Fibroblast of skin of left biceps (primary cell): Measurements from ENCODE around the gene ROMO1.
"Not testable (repeated sequence)": the region's sequence is repeated elsewhere in the genome, so short reads cannot be mapped to it uniquely, and the experiment has no call there.

Experiments
- DNase-seq, 2 experiments: peaks; one replicate each; pipeline ENCODE4 v3.0.0-alpha.2; 2013; ENCODE audit warnings: low read depth in 2 of 2

The ROMO1 gene

DNA sequence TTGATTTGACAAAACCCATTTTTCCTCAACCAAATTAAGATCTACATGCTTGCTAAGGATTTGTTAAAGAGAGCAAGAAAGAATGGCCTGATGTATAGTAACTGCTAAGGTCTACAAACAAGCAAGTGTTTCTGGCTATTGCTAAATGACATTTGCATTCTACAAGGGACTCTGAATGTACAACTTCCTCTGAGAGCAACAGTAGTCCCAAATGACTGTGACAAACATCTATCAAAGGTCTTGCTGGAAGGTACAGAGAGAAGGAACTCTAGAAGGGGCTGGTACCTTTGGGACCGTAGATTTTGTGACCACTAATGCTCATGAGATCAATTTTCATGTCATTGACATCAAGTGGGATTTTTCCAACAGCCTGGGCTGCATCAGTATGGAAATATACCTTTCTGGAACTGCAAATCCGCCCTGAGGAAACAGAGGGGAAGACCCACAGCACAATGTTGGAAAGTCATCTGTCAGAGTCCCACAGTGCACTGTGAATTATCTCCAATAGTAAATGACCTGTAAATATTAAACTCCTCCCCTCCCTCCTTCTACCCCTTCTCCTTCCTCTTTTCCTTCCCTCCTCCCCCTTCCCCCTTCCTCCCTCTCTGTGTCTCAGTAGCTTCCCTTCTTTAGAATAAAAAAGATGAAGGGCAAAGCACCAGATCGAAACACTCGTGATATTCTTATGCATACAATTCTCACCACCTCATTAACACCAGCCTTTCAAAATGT, 18.6 kb upstream of the ROMO1 start:
- DNase-seq = no peak

DNA sequence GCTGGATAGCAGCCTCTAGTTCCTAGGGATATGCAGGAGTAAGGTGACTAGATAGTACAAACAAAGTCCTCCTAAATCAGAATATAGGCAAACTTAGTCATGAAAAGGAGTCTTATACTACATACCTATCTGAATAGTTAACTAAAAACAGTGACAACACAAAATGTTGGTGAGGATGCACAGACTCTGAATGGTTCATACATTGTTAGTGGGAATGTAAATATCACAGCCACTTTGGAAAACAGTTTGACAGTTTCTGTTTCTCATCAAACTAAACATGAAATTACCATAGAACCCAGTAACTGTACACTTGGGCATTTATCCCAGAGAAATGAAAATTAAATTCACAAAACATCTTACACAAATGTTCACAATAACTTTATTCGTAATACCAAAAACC, 17.2 kb upstream of the ROMO1 start:
- no peak for DNase-seq

DNA sequence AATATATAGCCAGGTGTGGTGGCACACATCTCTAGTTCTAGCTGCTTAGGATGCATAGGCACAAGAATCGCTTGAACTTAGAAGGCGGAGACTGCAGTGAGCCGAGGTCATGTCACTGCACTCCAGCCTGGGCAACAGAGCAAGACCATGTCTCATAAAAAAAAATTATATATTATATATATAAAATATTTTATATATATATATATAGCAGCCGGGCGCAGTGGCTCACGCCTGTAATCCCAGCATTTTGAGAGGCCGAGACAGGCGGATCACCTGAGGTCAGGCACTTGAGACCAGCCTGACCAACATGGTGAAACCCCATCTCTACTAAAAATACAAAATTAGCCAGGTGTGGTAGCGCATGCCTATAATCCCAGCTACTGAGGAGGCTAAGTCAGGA, 13.8 kb upstream of the ROMO1 start:
- not testable (repeated sequence) for DNase-seq

- DNase-seq = not testable (repeated sequence)
Observed at GRCh38 chr20:35686872-35687271, 12.3 kb upstream of the ROMO1 start.

DNA sequence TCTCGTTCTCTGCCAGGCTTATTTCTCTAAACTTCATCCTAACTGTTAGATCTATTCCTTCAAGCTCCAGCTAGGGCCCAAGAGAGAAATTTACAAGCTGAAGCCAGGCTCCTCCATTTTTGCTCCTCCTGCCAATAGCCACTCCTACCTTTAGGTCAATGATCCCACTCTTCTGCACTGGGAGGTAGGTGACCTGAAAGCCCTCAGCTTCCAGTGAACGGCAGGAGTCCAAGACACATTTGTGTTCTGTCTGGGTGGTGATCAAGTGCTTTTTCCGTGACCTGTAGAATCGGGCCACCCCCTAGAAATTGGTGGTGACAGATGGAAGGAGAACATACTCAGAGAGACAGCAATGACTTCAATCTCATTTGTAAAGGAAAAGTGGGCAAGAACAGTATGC, 8.9 kb upstream of the ROMO1 start:
- DNase-seq = no peak

DNA sequence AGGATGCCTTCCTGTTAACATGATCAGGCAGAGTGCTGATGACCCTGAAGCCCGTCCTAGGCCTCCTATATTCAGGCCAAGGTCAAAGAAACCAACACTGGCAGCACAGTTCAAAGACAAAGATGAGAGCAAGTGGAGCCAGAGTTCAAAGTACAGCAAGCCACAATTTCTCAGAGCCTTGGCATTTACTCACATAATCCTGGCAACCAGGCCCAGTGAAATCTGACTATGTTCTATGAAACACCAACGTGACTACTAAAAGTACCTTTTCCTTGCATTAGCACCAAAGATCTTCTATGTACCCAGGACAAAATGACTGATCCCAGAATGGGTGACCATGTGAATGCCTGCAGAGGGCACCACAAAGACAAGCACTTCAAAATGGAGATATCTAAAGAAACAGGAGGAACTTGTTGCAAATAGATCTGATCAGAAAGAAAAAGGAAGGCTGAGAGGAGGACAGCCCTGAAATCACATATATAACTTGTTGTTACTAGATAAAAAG, 3.9 kb upstream of the ROMO1 start:
- DNase-seq = no peak

DNA sequence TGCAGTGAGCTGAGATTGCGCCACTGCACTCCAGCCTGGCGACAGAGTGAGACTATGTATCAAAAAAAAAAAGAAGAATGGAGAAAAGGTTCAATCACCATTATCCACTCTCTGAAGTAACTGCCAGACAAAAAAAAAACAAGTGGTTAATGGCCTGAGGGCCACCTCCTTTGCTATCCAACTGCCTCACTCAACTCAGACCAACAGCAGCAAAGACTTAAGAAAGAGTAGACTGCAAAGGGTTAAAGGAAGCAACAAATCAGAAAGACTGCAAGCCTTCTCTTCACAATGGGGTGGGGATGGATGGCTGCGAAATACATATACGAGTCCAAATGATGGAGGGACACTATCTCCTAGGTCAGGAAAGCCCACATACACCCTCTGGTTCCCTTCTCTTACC, 3.2 kb upstream of the ROMO1 start:
- no peak for DNase-seq

- DNase-seq = no peak
Observed at GRCh38 chr20:35697696-35698297, 1.4 kb upstream of the ROMO1 start.

- DNase-seq = no peak
Observed at GRCh38 chr20:35698298-35699126, 693 bp upstream of the ROMO1 start.

- DNase-seq = no peak
Observed at GRCh38 chr20:35699957-35700624, 886 bp downstream of the ROMO1 start.

- DNase-seq = no peak
Observed at GRCh38 chr20:35700625-35701148, 1.5 kb downstream of the ROMO1 start.

DNA sequence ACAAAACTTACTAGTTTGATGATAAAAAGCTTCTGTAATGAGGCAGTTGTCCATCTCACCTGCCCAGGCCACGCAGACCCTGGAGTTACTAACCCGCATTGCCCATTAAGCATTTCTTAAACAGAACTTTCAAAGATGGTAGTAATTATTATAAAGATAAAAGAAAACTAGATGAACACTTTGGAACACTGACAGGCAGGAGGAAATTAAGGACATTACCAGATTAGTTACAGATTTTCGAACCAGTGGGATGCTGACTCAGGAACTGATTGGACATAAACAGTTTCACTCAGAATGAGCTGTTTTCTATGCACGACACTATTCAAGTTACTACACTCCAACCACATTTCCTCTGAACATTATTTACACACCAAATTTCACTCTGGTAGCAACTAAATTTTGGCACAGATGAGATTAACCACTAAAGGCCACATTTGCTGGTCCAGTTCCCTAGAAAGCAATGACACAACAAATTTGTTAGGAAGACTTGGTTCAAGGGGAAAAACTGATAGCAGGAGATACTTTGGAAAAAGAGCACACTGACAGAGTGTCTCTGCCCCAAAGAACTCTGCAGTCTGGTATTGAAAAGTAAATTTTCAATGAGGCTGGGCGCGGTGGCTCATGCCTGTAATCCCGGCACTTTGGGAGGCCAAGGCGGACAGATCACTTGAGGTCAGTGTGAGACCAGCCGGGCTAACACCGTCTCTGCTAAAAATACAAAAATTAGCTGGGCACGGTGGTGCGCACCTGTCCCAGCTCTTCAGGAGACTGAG, 3.0 kb downstream of the ROMO1 start:
- peak; percentile 39 to 42 for DNase-seq

- no peak for DNase-seq
Observed at GRCh38 chr20:35702824-35703695, 3.9 kb downstream of the ROMO1 start.

DNA sequence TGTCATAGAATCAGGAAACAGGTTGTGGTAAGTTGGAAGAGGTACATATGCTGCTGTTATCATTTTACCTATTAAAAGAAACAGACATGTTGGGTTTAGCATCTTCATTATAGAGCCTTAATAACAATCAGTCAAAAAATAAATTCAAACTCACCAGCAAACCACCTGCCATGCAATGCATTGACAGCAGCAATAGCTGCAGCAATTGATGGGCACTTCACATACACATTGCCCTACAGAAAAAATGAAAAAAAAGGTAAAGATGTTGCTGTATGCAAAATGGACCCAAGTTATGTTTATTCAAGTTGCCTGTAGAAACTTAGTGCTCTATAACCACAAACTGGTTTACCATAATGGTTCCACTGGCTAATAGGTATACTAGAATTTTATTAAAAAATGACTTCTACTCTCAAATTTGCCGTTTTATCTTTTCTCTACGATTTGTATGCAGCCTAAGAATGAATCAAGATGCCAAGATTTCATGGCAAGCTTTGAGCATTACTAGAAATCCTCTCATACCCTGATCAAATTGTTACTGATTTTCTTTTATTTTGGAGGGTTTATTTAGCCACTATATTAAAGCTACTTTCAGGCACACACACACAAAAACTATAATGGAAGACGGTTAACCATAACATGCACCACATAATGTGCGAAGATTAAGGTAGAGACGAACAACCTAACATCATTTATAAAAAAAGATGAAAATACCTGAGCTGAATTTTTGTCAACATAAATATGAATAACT, 5.5 kb downstream of the ROMO1 start:
- no peak for DNase-seq

DNA sequence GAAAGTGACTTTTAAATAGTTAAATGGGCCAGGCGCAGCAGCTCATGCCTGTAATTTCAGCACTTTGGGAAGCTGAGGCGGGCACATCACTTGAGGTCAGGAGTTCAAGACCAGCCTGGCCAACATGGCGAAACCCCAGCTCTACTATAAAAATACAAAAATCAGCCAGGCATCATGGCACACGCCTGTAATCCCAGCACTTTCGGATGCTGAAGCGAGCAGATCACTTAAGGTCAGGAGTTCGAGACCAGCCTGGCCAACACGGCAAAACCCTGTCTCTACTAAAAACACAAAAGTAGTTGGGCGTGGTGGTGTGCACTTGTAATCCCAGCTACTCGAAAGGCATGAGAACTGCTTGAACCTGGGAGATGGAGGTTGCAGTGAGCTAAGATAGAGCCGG, 6.7 kb downstream of the ROMO1 start:
- DNase-seq = not testable (repeated sequence)

GRCh38 chr20:35706591-35707529, 7.7 kb downstream of the ROMO1 start:
- not testable (repeated sequence) for DNase-seq

GRCh38 chr20:35708502-35708901, 9.3 kb downstream of the ROMO1 start:
- DNase-seq = no peak

DNA sequence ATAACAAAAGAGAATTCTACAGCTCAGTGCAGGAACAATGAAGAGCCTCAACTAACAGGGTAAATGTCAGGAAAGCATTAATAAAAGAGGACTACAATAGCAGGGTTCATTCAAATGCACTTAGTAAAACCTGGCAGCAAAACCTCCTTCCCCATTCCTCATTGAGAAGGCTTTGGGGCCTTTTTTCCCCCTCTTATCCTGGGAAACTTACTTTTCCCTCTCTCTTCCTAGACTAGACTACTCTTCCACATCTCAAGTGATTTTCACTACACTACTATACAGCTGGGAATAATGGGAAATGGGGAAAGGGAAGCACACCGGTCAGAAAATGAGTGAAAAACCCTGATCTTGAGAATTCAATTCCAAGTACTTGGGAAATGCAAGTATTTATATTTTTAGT, 10.1 kb downstream of the ROMO1 start:
- no peak for DNase-seq
